GM21381 (cell line): Measurements from ENCODE around the gene CD247.
A peak's percentile ranks its signal among the peaks of the same experiment; 100 is the strongest.

Experiments used
- ATAC-seq: cut with Tn5 transposase; IDR thresholded peaks from one replicate; pipeline ENCODE4 v1.9.1; 2021; ENCODE audit warnings: mild to moderate bottlenecking, moderate library complexity; ENCODE audit not compliant: unreplicated experiment

CD247 gene

DNA sequence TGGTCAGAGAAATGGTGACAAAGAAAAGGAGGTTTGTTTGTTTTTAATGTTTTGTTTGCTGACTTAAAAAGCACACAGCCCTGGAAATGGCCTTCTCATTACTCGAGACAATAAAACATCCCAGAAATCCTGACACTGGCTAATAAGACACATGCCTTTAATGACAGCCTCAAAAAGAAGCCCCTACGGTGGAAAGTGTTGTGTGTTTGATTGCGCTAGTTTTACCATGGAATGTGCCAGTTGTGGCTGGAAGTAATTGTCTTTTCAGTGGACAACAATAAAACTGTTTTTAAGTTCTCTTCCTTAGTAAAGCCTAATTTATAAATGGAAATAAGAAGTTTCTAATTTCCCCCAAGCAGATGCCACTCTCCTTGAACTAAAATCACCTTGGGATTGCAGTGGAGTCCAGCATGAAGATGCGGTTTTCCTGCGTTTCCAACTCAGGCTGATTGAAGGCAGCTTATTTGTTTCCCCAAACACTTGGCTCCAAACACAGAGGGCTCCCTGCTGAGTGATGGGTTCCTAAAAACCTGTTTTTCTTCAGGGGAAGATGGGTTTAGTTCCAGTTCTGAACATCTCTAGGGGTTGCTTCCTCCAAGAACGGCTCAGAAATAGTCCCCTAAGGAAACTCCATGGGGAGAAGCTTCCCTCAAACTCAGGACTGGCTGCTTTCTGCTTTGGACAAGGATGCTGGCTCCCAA, 54.3 kb downstream of the CD247 start:
- no peak for ATAC-seq

DNA sequence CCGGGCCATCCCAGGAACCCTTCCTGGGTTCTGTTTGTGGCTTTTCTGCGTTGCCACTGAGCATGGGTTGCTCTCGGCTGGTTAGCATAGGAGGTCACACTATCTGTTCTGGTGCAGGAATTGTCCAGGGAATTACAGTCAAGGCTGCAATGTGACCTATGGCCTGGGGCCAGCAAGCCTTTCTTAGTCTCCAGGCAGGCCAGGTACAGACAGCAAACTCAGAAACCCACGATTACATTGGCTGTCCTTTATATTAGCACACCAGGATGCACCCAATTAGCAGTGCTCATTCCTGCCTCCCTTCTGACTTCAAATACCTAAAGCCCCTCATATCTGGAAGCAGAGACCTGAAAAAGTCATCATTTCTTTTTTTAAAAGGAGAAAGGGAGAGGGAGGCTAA, 55.2 kb downstream of the CD247 start:
- no peak for ATAC-seq

DNA sequence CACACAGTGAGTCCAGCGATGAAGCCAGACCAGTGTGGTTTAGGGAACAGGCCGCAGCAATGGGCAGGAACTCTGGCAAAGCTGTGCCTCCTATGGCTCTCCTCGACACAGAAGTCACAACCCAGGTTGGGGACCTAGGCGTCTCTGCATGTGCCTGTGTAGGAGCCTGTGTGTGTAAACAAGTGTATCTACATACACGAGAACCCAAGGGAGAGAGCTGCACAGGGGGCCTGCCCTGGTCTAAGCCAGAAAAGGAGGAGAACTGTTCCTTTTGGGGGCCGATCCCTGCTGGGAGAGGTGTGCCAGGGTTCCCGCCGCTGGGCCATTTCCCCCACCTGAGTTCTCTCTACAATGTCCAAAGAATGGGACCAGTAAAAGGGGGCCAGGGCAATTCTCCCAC, 56.0 kb downstream of the CD247 start:
- ATAC-seq: no peak

DNA sequence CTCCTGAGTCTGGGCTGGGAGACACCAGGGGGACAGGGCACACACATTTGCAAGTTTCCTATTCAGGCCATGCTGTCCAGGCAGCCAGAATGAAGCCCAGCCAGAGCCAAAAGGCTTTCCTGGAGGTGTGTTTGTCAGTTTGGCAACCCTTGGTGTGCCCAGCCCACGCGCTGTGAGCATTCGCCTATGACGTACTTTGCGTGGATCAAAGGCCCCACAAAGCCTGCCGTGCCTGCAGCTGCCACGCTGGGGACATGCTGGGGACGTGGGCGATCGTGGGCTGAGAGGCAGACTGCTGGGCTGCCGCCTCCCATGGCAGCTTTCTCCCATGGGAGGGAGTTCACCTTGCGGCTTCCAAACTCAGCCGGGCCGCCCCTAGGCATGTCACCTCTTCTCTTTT, 57.5 kb downstream of the CD247 start:
- no peak for ATAC-seq

DNA sequence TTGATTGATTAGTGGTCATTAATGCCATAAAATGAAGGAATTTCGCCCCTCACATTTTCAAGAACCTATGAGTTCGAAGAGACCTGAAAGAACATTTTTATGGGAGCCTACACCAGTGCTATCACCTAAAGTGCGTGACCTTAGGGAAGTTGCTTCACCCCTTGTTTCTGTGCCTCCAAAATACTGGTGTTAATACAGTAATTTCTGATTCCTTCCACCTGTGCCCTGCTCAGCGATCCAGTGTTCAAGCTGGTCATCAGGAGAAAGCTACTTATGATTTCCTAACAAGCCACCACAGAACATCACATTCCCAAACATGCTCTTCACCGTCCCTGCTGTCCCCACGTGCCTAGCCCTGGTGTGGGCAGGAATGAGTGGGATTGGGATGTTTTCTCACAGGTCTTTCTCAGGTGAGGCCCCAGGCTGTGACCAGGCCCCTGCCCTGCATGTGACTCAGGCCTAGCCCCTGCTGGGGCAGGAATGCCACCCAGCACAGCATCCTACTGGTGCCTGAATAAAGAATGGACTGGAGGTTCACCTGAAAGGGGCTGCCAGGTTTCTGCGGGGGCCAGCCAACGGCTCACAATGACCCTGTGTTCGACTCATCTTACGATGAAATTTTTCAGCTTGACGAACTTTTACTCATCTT, 60.3 kb downstream of the CD247 start:
- ATAC-seq: no peak

DNA sequence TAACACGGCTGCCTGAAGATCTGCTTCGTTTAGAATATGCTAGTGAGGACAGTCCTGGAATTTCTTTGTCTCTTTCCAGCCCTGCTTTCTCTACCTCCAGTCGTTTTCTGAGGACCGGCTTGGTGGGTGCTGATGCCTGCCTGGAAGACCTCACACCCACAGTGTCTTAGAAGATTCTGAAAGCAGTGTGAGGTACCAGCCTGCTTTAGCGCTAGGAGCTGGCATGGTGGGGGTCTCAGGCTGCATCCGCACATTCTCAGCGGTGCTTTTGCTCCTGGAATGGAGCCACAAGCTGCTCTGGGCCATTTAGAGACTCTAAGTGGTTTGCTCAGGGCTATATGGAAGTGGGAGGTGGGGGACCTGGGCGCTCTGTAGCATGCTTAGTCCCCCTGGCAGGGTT, 61.4 kb downstream of the CD247 start:
- ATAC-seq: no peak

DNA sequence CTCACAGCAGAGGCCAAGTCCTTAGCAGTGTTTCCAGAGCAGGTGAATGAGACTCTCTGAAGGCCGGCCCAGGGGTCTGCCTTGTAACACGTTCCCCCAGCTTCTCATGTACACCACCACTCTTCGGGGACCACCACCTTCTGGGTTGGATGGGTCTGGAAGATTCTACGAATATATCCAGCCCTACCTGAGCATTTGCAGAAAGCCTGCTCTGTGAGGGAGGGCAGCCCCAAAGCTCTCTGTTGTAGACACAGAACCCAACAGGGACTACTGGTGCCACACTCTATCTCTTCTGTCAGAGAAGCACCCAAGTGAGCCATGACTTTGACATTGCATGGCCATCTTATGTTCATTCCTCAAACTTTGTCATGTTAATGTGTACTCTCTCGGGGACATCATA, 61.8 kb downstream of the CD247 start:
- ATAC-seq: no peak

DNA sequence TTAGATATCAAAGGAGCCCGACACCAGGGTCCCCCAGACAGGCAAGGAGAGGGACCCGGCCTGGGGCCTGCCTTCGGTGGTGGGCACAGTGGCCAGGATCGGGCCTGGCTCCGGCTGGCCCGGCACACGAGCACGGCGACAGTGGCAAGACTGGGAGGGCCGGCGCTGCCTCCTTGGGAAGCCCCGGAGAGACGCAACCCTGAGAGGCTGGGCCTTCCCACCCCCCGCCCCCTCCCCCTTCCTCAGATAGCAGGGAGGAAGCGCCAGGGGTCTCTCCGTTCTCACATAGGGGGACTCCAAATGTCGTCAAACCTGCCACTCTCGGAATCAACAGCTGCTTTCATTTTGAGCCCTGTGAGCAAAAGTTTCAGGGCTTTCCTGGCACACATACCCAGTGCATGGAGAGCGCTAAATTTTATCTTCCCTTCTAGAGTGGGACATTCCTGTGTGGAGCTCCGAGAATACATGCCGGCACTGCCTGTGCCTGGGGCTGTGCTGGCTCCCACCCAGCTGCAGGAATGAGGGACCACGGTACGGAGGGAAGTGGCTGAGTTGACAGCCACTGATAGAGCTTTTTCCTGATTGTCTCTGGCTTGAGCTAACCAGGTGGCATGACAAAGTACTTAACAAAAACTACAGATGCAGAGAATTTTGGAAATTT, 62.4 kb downstream of the CD247 start:
- peak; percentile 27 for ATAC-seq

DNA sequence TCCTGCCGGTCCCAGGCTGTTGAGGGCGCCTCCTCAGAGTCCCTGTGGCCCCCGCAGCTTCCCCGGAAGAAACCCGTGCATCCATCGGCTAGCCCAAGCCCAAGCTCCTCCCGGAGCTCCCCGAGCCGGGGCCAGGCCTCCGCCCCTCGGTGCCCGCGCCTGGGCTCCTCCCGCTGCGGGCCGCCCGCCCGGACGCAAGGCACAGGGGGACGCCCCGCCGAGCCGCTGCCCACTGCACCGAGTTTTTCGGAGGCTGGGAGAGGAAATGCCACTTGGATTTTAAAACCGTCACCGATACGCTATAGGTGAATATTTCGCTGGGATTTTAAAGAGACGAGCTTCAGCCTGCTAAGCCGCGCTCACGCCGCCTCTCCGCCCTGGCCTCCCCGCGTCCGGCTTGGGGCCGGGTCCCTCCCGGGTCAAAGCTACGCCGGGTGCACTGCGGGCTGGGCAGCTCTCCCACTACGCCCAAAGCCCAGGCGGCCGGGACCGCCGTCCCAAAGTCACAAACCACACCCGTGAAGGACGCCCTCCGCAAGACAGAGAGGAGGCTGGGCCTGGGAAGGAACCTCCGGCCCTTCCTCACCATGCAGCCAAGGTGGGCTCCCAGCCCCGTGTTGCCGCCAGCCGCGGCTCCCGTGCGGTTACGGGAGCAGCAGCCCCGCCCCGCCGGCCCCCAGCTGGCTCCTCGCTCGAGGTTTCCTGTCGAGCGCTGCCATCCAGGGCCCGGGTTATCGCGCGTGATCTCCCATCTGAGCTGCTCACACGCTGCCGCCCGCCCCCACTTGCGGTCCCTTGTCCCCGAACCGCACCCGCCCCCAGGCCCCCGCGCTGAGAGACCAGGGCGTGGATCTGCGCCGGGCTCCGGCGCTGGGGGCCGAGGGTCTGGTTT, 63.2 kb downstream of the CD247 start:
- peak; percentile 56 for ATAC-seq

DNA sequence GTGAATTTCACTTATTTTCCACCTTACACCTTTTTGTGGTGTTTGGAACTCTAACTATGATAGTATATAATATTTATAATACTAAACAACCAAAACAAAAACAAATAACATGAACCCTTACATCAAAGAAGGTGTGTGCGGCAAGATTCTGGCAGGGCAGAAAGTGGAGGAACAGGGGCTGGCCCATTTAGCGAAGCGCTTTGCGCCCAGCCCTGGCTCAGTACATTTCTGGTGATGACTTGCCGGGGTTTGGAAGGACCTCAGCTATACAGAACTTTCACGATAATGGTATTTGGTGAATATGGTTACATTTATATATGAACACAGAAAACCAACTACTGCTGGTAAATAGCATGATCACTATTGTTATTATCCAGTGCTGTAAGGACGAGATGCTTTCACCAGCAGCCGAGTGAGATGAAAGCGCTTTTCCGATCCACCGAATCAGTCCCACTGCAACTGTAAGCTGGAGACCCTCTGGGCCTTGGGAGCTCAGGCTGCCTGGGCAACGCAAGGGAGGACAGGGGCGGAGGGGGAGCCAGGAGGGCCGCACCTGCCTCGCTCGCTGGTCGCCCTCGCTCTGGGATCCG, 63.9 kb downstream of the CD247 start:
- ATAC-seq: no peak

DNA sequence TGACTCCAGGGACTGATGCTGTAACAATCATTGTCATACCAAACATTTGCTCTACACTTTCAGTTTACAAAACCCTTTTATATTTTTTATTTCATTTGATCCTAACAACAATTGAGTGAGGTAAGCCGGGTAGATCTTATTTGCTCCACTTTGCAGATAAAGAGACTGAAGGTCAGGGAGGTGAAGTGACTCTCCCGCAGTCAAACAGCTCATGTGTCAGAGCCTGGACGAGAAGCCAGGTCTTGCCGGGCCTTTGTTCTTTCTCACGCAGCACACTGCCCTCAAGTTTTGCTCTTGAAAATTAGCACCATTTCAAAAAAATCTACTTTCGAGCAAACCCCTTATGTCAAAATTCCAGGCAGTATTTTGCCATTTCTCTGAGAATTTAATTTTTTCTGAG, 65.2 kb downstream of the CD247 start:
- no peak for ATAC-seq

DNA sequence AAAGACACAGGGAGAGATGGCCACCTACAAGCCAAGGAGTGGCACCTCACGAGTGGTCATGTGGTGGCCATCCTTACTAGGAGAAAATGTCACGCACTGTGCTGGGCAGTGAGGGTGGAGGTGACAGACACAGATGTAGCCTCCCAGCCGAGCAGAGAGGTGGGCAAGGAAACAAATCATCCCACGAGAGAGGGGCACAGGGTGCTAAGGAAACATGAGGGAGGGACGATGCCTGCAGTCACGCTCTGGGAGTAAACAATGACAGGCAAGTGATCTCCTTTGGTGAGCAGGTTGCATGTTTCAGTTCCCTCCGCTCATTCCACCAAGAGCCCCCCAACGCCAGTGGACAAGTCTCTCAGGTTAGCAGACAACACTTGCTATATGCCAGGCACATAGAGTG, 65.8 kb downstream of the CD247 start:
- no peak for ATAC-seq

DNA sequence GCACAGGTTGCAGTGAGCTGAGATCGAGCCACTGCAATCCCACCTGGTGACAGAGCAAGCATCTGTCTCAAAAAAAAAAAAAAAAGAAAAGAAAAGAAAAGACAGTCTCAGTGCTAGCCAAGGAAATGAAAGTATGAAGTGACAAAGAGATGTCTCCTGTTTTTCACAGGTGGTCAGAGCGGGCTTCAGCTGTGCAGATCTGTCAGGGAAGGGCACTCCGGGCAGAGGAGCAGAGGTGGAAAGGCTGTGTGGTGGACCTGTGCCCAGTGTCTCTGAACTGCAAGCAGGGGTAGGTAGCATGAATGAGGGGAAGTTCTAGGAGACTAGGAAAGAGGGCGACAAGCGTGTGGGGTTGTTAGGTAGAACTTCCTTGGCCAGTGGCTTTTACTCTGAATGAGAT, 67.5 kb downstream of the CD247 start:
- no peak for ATAC-seq

DNA sequence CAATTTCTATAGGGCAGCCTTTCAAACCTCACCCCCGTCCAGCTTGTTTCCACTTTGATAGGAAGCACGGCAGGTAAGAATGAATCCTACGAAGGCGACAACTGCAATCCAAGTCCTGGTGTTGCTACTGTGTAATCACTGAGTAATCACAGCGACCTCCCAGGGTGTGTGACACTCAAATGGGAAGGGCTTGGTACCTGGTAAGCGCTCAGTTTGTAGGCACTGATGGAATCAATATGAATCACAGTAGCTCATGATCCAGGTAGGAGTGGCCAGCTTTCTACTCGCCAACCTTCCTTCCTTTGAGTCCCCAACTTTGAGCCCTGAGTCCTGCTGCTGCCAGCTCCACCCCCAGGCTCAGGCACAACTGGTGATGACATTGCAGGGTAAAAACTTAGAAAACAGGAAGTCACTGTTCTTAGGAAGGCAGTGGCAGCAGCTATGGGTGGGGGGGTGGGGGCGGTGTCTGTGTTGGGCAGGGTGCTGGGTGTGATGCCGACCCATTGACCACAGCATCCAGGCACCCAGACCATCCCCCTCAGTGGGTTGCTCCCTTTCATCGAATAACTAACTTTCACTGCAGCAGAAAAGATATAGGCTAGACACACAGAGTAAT, 70.7 kb downstream of the CD247 start:
- ATAC-seq: peak; percentile 67

DNA sequence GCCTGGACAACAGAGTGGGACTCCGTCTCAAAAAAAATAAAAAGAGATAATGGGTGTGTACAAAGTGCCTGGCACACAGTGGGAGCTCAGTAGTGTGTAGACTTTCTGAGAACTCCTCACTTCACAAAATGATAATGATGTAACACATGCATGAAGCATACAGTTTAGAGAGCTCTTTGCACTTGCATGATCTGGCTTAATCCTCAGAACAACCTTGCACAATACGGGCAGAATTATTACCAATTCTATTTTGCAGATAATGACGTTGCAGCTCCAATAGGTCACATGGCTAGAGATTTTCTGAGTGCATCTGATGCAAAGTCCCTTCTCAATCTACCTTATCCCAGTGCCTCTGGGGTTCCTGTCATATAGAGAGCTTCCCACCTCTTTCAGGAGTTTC, 71.4 kb downstream of the CD247 start:
- ATAC-seq: no peak

DNA sequence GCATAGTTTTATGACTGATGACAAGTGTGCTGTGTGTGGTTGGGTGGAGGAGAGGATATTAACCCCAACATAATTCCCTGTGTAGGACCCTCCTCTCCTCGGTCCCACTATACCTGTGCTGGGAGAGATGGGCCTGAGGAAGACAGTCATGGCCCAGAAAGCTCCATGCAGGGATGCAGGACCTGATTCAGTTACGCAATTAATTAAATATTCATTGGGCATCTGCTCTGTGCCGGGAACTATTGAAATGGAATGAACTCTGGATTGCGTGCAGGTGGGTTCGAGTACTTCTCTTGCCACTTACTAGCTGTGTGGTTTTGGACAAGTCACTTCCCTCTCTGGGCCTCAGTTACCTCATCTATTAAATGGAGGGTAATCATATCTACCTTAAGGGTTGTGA, 74.6 kb downstream of the CD247 start:
- ATAC-seq: no peak

DNA sequence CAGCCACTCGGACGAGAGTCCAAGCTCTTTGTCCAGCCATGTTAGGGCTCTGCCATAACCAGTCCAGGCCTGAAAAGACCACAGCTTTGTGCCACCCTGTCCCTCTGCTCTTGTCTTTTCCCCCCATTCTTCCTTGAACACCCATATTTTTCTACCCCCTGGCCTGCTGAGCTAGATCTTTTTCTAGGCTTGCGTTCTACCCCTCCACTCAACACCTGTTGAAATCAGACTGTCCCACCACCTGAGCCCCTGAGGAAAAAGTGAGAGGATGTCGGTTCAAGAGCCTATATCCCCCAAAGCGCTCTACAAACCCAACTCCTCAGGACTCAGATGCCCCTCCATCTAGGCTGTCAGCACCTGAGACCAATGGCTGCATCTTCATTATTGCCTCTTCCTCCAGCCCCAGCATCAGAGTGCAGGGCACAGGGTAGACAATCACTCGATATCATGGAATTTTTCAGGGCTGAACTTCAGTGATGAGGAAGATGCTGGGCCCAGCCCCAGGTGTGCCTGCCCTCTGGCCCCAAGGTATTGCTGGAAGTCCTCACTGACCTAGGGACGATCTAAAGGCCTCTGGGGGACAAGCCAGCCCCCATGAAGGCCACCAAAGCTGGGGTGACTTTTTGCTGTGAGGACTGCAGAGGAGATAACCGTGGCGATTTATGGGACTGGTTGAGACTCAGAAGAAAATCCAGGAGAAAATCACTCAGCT, 75.3 kb downstream of the CD247 start:
- no peak for ATAC-seq

DNA sequence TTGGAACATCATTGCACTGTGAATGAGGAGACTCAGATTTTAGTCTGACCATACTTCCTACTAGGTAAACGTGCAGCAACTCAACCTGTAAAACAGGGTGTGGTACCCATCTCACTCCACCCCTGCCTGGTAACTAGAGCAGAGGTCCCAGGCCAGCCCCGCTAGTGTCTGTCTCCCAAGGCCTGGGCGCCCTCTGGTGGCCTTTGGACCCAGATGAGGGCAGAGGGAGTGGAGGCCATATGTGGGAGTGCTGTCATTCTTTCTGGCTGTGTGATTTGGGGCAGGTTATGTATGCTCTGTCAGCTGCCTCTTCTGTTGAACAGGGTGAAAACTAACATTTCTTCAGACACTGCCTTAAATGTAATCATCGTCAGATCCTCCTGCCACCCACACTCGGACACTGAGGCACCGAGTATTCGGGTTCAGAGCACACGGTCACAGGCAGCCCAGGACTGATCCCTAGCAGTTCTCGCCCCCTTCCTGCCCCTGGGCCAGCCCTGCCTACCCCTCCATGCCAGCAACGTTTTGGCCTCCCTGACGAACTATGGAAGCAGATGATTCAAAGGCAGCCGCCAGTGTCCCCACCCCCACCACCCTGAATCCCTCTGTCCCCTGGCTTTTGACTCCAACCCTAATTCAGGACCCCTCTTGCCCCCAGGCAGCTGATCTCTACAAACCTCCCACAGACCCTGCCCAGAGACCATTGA, 76.0 kb downstream of the CD247 start:
- ATAC-seq: peak; percentile 85

DNA sequence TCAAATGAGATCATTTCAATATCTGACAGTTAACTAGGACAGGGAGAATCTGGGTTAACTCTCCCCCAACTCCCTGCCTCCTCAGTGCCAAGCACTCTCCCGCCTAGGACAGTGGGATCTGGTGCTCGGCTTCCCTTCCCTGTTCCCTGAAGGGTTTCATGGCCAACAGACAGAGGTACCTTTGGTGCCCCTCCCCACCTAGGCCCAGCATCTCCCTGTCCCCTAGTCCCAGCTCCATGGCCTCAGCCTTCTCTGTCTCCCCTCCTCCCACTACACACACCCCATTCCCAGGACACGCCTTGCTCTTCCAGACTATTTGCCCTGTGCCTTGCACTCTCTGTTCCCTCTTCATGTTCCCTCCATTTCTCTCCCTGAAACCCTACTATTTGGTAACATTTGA, 77.1 kb downstream of the CD247 start:
- no peak for ATAC-seq
